ENCODE data around the gene GALM.

GRCh38 chr2:38671946-38672345, 6.0 kb downstream of the GALM start:
- no peak for TF ChIP-seq ZSCAN29 (IDR thresholded peaks at IDR 0.05)
- TF ChIP-seq ATF3 (IDR thresholded peaks at IDR 0.05; ENCODE audit: borderline replicate concordance, extremely low read depth, low read depth, low read length): no peak
- no peak for TF ChIP-seq CHD4 (IDR thresholded peaks at IDR 0.05)
- no peak for TF ChIP-seq HSF1 (IDR thresholded peaks at IDR 0.05; ENCODE audit: low read depth, low read length)
- no peak for TF ChIP-seq PRDM15 (CRISPR knock-in tag; IDR thresholded peaks at IDR 0.05)
- no peak for TF ChIP-seq ZNF687 (IDR thresholded peaks at IDR 0.05)
- no peak for TF ChIP-seq RCOR1 (conservative IDR thresholded peaks at IDR 0.05; ENCODE audit: low read depth, low read length)
- TF ChIP-seq POLR2A (IDR thresholded peaks at IDR 0.05; ENCODE audit: low read depth, low read length): no peak
- no peak for TF ChIP-seq SKIL (IDR thresholded peaks at IDR 0.05; ENCODE audit: low read depth, poor library complexity, severe bottlenecking)
- no peak for TF ChIP-seq CTCF (IDR thresholded peaks at IDR 0.05 in 2 of 3, conservative IDR thresholded peaks at IDR 0.05 in 1 of 3; ENCODE audit: control insufficient read depth in 2 of 3, extremely low read depth in 1 of 3, insufficient read depth in 1 of 3, low read depth in 3 of 3, low read length in 3 of 3)
- TF ChIP-seq YY1 (IDR thresholded peaks at IDR 0.05; ENCODE audit: low read depth, low read length): no peak
- no peak for TF ChIP-seq TAF1 (IDR thresholded peaks at IDR 0.05; ENCODE audit: borderline replicate concordance, low read depth, low read length)
- TF ChIP-seq ZNF384 (IDR thresholded peaks at IDR 0.05; ENCODE audit: borderline replicate concordance, low read depth, low read length): no peak
